Suppressor macrophage (primary cell): ENCODE results near the gene ARPC4.
"Not testable (repeated sequence)": the region's sequence is repeated elsewhere in the genome, so short reads cannot be mapped to it uniquely, and the experiment has no call there.

ENCODE experiments used
- DNase-seq, 4 experiments: peaks; one replicate each; pipeline ENCODE4 v3.0.0-alpha.2; 2020 to 2022

The ARPC4 gene

GRCh38 chr3:9770276-9770812 is 22.5 kb upstream of the ARPC4 start:
- DNase-seq, result peak in 2 of 4 experiments; percentile 28 to 39

DNA sequence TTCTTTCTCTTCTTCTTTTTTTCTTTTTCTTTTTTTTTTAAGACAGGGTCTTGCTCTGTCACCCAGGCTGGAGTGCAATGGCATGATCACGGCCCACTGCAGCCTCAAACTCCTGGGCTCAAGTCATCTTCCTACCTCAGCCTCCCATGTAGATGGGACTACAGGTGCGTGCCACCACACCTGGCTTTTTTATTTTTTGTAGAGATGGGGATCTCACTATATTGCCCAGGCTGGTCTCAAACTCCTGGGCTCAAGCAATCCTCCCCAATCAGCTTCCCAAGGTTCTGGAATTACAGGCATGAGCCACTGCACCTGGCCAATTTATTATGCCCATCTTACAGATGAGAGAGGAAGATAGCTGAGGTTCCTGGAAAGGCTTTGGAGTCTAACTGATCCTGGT is 21.9 kb upstream of the ARPC4 start:
- not testable (repeated sequence) for DNase-seq

GRCh38 chr3:9776896-9777693 is 15.8 kb upstream of the ARPC4 start:
- peak in 2 of 4 experiments; percentile 27 to 71 for DNase-seq

- DNase-seq, result peak in 2 of 4 experiments; percentile 49 to 66
These were observed 15.2 kb upstream of the ARPC4 start for GRCh38 chr3:9777694-9778021.

GRCh38 chr3:9778143-9779074 is 14.5 kb upstream of the ARPC4 start:
- DNase-seq, result peak; percentile 70 to 90 (median 84)

- DNase-seq, result peak; percentile 27 to 55 (median 42)
These were observed 13.7 kb upstream of the ARPC4 start for GRCh38 chr3:9779075-9779593.

DNA sequence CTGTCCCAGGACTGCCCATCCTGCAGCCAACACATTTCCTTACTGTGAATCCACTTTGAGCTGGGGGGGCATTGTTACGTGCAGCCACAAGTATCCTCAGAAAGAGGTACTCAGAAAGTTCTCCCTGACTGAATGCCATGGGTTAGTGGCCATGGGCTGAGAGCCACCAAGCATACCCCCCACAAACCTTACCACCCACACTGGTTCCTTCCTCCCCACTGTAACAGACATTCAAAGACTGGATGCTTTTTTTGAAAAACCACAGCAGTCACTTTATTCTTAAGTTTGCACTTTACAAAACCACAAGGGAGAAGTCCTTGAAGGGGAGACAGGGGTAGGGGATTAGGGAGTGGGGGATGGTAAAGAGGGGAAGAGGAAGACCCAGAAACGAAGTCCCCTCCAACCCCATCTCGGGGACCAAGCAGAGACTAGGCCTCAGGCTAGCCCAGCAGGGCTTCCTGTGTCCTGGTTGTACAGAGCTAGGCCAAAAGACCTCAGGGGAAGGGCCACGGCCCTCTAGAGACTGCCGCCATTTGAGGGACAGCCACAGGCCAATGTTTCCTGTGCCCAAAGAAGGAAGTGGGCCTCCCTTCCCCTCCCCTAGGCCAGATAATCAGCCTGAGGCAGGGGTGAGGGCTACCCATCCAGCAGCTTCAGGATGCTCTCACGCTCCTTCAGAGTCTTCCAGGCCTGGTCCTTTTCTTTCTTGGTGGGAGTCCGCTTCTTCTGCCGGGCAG is 13.0 kb upstream of the ARPC4 start:
- DNase-seq, result peak; percentile 72 to 85 (median 84)

DNA sequence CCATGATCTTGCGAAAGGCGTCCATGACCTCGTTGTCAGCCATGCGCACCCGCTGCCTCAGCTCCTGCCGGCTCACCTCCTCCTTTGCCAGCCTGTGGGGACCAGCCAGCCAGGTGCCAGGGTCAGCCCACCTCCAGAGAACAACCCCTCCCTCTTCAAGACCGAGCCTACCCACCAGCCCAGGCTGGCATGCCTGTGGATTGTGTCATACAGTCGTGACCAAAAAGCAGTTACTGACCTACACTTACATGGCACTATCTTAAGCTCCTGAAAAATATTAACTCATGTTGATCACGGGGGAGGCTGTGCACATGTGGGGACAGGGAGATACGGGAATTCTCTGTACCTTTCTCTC is 12.4 kb upstream of the ARPC4 start:
- peak in 3 of 4 experiments; percentile 22 to 55 (median 45) for DNase-seq

DNA sequence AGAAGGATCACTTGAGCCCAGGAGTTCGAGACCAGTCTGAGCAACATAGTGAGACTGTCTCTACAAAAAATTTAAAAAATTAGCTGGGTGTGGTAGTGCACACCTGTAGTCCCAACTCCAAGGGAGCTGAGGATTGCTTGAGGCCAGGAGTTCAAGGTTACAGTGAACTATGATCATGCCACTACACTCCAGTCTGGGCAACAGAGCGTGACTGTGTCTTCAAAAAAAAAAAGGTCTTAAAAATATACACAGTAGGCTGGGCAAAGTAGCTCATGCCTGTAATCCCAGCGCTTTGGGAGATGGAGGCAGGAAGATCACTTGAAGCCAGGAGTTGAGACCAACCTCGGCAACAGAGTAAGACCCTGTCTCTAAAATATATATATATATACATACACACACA is 12.0 kb upstream of the ARPC4 start:
- no peak for DNase-seq

DNA sequence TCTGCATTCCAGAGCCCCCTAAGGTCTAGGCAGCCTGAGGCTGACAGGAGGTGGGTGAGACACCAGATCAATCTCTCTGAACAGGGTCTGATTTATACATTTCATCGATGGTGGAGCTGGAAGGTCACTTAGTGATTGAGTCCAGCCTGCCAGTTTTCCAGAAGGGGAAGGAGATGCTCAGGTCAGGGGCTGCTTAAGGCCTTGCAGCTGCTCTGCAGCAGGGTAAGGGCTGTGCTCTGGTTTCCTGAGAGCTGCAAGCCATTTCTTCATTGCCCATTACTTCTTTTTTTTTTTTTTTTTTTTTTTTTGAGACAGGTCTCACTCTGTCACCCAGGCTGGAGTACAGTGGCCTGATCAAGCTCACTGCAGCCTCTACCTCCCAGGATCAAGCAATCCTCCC is 11.3 kb upstream of the ARPC4 start:
- DNase-seq, result peak; percentile 9 to 60 (median 50)

- DNase-seq, result peak in 3 of 4 experiments; percentile 35 to 44 (median 39)
These were observed 10.8 kb upstream of the ARPC4 start for GRCh38 chr3:9781978-9782603.

DNA sequence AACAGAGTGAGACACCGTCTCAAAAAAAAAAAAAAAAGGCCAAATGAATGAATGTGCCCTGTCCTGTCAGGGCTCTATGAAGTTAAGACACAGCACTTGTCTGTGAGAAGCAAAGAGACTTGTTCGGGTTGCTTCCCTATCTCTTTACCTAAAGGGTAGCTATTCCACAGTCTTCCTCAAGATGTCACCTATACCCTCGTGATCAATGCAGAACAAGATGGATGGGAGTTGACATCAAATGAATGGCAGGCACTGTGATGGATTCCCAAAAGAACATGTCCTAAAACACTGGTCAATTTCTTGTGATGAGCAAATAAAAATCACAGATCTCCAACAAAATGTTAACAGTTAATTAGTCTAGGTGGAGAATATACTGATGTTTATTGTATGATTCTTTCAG is 10.1 kb upstream of the ARPC4 start:
- peak in 2 of 4 experiments; percentile 26 to 35 for DNase-seq

DNA sequence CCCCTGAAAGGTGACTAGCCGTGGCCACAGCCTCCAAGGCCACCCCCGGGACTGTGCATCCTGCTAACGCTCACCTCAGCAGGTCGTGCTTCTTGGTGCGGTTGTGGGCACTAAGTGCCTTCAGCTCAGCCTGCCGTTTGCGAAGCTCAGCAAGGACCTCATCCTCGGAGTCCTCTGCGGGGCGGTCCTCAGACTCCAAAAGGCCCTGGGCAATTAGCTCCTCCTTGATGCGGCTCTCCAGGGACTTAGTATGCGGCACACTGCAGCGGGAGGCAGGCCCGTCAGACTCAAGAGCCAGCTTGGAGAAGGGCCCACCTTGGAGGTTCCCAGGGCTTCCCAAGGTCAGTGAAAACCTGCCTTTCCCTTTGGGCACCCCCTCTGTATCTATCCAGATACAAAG is 8.9 kb upstream of the ARPC4 start:
- DNase-seq, result no peak

DNA sequence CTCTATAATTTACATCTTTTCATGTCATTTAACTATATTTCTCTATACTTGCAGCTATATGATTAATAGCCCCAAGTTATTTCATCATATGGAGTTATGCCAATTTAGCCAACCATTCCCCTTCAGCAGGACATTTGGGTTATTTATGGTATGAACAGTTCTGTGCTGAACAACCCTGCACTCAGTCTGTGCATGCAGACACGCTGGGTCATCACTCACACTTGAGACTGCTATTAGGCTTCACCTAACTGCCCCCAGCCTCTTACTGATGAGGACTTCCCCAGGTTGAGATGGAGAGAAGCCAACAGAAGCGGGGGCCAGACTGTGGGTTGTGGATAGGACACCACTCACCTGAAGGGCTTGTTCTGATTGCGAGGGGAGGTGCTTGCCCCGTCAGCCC is 7.9 kb upstream of the ARPC4 start:
- no peak for DNase-seq

- no peak for DNase-seq
These were observed 7.3 kb upstream of the ARPC4 start for GRCh38 chr3:9785602-9786001.

GRCh38 chr3:9786209-9786739 is 6.6 kb upstream of the ARPC4 start:
- DNase-seq, result no peak

- peak in 3 of 4 experiments; percentile 11 to 54 (median 39) for DNase-seq
These were observed 5.8 kb upstream of the ARPC4 start for GRCh38 chr3:9786825-9787669.

DNA sequence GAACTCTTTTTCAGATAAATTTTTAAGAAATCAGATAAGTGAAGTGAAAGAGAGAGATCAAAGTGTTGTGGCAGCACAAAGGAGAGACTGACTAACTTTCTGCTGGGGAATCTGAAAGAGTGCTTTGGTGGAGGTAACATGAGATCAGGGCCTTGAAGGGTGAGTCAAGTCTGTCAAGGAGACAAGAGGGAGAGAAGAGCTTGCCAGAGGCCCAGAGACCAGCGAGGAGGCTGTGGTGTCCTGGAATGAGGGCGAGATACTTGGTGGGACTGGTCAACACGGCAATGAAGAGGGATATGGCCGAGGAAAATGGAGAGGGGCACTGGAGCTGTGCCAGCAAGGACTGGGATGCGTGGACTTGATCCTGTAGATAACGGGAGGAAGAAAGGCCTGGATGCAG is 5.2 kb upstream of the ARPC4 start:
- no peak for DNase-seq

DNA sequence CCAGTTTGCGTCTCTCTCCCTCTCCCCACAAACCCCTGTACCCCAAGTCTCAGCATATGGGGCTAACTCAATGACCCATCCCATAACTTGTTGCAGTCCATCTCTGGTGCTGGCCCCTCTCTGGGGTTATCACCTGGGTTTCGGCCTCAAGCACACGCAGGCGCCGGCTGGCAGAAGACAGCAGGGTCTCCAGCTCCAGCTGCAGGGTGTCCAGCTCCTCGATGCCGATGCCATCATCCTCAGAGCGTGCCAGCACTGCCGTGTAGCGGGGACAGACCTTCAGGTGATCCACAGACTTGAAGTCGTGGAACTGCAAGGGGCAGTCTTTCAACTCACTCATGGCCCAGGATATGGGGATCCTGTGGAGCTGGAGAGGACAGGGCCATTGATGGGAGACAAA is 1.8 kb upstream of the ARPC4 start:
- DNase-seq, result no peak

DNA sequence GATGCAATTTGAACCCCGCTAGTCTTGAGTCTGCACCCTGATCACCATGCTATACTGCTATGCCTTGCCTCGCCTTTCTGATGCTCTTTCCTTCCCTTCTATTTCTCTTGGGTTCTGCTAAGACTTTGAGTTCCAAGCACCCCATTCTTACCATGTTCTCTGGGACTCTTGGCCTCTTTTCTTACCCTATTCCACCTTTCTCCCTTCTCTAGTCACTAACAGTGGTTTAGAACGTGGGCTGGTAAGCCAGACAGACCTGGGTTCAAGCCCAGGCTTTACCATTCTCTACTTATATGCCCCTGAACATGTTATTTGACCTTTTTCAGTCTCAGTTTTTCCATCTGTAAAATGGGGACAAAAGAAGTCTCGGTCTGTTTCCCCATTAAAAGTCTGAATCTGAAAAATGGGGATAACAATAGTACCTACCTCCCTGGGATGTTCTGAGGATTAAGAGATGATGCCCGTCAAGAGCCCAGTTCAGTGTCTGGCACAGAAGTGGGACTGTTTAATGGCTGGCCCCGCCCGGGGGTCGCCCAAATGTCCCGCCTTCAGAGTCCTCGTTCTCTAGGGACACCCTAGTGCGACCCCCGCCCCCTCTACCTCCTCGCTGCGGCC is 985 bp upstream of the ARPC4 start:
- DNase-seq, result no peak
